ENCODE measurements around the gene KSR1.
"Not testable (repeated sequence)": the region's sequence is repeated elsewhere in the genome, so short reads cannot be mapped to it uniquely, and the experiment has no call there.

DNA sequence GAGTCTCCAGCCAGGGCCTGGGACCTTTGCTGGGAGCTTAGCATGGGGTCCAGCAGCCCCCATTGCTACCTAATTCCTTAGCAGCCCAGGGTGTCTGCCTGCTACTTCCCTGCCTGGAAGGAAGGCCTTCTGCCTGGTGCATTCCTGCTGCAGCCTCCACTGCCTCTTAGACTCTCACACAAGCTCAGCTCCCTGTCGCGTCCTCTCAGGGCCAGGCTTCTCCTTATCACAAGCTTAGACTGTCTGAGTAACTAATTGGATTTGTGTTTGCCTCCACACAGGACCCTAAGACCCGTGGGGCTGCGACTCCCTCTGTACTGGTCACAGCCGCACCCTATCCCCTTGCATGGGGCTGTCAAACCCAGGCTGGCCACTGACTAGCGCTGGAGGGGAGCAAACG, 181.6 kb downstream of the KSR1 start:
- not testable (repeated sequence) for TF ChIP-seq CTCF (conservative IDR thresholded peaks at IDR 0.05); ZFX (IDR thresholded peaks at IDR 0.05)
